Stimulated activated CD4-positive, alpha-beta T cell treated with anti-CD3 and anti-CD28 coated beads, Interleukin-2, amount 100 ng/mL, for 24 hours (primary cell): ENCODE data around the gene DPP8.
A peak's percentile ranks its signal among the peaks of the same experiment; 100 is the strongest.

ENCODE experiments used
- DNase-seq, 2 donors: peaks; one replicate each; pipeline ENCODE4 v3.0.0-alpha.2; 2020

Gene DPP8

DNA sequence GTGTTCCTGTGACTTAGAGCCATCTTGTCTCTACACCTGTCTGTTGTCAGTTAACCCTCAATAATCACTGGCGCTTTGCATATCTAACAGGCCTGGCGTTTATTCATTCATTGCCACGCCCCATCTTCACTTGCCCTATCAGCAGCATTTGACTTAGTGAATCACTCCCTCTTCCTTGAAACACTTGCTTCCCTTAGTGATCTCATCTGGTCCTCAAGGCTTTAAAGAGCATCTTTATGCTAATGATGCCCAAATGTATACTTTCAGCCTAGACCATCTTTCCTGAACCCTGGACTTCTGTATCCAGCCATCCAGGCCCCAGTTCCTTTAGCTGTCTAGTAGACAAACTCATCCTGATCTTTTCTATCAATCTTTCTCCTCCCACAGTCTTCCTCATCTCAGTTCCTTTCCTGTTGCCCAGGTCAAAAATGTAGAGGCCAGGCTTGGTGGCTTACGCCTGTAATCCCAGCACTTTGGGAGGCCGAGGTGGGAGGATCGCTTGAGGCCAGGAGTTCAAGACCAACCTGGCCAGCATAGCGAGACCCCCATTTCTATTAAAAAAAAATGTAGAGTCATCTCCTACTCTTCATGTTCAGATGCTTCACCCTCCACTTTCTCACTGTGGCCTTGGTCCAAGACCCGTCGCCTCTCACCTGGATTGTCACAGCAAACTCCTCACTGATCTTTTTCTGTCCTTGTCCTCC lies 93.4 kb downstream of the DPP8 start:
- DNase-seq, result no peak

DNA sequence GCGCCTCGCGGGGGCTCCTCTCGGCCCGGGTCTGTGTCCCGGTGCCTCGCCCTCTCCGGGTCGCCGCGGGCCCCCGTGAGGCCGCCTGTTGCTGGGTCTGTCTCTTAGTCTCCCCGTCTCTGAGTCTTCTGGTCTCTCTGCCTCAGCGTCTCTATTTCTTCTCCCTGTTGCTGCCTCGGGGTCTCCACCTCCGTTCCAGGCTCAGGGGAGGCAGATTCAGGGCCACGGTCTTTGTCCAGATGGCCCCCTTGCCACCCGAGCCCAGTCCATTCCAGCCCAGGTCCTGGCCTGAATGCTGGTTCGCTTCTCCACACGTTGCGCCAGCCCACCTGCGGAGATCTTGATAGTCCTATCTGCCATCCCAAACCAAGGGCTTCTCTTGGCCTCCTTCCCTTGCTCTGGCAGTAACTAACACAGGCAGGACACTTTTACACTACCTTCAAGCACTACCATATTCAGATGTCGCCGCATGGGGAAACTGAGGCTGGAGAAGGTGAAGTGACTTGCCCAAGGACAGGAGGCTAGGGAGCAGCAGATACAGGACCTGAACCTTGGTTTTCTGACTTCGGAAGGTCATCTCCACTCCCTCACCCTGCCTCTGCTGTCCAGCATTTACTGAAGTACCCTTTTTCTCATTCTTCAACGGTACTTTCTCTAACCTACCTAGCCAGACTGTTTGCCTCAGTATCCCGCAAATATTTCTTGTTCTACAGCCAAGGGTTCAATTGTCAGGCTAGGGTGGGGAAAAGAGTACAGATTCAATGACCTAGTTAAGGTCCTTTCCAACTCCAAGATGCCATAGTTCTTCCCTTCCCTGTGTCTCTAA lies 94.1 kb downstream of the DPP8 start:
- DNase-seq, result no peak

GRCh38 chr15:65421360-65422215 lies 95.9 kb downstream of the DPP8 start:
- peak in 1 of 2 donors; percentile 26 for DNase-seq

GRCh38 chr15:65420975-65421359 lies 96.5 kb downstream of the DPP8 start:
- DNase-seq, result no peak

- DNase-seq, result no peak
Observed at GRCh38 chr15:65418596-65418995, 98.9 kb downstream of the DPP8 start.

DNA sequence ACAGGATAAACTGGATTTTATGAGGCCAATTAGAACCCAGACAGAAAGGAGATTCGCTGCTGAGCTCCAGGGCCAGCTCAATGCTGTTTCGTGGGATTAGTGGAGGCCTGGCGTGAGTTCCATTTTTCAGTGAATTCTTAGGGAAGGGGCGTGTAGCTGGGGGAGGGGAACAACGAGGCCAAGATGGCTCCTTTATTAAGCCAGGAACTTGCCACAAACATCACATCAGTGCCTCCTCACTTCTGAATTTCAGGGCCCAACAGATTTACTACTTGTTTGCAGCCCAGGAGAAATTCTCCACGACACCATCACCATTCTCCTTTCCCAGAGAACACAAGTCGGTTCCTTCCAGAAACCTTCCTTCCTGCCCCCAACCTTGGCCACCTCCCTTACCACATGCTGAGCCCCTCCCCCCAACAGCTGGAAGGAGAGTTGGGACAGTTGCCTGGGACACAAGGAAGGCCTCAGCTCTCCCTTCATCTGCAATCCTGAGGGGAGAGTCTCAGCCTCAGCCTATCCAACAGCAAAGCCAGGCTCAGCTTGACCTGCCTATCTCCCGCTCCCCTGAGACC lies 100.6 kb downstream of the DPP8 start:
- DNase-seq, result no peak

DNA sequence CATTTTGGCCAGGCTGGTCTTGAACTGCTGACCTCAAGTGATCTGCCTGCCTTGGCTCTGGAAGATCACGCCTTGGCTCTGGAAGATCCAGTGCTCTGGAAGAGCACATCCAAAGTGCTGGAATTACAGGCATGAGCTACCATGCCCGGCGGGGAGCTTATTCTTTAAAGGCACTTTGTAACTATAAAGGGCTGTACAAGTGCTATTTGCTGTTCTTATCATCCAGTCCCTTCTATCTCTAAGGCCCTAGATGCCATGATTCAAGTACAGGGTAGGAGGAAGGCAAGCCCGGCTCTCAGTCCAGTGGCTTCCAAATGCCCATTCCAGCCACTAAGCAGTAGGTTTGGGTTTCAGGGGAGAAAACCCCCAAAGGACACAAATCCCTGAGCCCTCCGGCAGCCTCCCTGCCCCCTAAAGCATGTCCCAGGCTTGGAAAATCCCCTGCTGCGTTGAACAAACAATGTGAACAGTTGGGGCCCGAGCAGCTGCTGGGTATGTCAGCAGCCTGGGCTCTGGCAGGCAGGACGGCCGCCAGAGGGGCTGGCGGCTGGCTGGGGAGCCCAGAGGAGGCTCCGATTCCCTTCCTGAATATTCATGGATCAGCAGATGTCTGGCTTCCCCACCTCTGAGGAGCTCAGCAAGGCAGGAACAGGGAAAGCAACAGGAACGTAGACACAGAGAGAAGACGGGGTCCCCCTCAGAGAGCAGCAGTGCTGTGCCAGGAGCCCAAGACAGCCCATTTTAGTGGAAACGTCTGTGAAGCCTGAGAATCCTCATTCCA lies 102.5 kb downstream of the DPP8 start:
- no peak for DNase-seq

- DNase-seq, result no peak
Observed at GRCh38 chr15:65413760-65414144, 103.7 kb downstream of the DPP8 start.

DNA sequence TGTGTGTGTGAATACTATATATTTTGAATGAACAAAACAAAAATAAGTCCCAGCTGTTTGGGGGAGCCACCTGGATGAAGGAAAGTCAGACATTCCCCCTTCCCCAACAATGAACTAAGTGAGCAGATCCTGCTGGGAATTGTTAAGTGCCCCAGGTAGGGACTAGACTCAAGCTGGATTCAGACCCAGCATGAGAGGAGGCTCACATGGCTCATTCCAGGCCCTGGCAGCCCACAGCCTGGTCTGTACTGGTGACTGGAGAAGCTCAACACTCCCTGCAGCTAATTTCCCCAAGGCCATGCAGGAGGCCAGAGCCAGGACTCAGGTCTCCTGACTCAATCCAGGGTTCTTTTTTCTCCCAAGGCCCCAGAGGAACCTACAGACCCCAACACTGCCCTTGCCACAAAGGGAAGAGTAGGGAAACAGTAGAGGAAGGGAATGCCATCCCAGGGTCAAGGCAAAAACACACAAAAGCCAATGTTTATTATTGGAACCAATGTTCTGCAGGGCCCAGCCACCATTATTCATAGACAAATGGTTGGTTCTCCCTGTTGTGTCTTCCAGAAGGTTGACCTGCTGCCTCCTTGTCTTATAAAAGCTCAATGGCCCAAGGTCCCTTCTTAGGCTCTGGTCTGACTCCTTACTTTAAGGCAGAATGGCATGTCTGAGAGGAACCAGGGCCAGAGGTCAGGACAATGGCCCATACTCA lies 104.3 kb downstream of the DPP8 start:
- DNase-seq, result no peak

GRCh38 chr15:65412556-65412955 lies 104.9 kb downstream of the DPP8 start:
- no peak for DNase-seq

- no peak for DNase-seq
Observed at GRCh38 chr15:65411465-65412071, 105.9 kb downstream of the DPP8 start.

GRCh38 chr15:65410972-65411371 lies 106.5 kb downstream of the DPP8 start:
- DNase-seq, result no peak

- DNase-seq, result no peak
Observed at GRCh38 chr15:65410036-65410435, 107.5 kb downstream of the DPP8 start.

DNA sequence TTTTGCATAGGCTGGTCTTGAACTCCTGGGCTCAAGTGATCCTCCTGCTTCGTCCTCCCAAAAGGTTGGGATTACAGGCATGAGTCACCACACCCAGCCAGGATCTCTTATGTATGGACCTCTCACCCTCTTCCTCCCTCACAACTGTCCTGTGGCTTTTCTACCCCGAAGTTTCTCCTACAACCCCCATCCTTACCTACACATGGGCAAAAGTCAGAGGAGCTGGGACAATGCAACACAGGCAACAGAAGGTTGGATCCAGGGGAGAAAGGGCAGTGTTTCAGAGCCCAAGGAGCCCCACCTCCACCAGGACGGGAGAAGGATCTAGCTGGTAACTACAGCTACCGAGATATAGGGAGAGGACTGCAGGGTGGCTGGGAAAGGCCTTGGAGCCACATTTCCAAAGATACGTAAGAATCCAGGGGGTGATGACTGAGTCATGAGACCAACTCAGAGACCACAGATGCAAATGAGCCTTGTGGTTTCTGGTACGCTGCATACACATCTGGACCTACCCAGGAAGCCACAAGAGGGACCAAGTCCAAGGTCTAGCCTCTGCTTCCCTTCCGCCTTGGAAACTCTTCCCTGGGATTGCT lies 108.4 kb downstream of the DPP8 start:
- no peak for DNase-seq

DNA sequence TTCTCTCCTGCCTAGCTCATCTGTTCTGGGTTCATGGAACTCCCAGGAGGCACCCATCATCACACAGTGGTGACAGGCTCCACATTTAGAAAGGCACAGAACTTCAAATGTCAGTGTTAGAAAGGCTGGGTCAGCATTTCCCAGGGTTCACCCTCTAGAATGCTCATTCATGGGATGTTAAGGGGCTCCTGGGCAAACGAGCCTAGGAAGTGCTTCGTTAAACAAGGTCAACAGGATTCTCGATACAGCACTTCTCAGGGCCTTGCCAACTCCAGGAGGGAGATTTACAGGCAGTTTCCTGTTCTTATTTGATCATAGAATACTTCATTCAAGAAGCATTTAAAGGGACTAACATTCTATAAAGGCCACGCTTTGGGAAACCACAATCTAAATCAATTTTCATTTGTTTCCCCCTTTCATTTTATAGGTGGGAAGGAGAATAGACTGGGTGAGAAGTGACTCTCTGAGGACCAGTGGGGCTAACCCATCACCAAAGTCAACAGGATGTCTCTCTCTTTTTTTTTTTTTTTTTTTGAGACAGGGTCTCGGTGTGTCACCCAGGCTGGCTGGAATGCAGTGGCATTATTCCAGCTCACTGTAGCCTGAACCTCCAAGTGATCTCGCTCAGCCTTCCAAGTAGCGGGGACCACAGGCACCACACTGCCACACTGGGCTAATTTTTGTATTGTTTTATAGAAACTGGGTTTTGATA lies 109.0 kb downstream of the DPP8 start:
- DNase-seq, result no peak

GRCh38 chr15:65406424-65407000 lies 111.0 kb downstream of the DPP8 start:
- DNase-seq, result no peak

DNA sequence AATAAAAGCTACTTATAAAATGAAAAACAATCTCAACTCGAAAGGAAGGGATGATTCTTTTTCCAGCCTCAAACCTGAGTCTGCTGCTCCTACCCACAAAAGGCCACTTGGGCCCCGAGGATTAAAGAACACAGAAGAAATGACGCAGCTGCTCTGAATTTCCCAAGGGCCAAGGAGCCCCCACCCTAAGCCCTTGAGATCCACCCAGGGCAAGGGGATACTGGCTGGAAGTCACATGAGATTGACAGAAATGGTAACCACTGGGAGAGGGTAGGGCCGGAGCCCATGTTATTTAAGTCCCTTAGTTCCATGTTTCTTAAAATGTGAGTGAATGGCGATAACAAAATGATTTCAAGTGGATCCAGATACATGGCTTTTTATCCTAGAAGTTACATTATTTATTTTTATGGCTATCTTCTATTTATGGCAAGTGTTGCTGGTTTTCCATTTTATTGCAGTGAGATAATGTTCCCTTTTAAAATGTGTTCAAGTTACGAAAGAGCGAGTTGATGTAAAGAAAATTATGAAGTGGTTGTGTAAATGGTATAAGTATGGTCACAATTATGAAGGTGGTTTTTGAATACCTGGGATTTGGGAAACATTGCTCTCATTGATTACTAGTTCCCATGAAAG lies 111.6 kb downstream of the DPP8 start:
- no peak for DNase-seq

DNA sequence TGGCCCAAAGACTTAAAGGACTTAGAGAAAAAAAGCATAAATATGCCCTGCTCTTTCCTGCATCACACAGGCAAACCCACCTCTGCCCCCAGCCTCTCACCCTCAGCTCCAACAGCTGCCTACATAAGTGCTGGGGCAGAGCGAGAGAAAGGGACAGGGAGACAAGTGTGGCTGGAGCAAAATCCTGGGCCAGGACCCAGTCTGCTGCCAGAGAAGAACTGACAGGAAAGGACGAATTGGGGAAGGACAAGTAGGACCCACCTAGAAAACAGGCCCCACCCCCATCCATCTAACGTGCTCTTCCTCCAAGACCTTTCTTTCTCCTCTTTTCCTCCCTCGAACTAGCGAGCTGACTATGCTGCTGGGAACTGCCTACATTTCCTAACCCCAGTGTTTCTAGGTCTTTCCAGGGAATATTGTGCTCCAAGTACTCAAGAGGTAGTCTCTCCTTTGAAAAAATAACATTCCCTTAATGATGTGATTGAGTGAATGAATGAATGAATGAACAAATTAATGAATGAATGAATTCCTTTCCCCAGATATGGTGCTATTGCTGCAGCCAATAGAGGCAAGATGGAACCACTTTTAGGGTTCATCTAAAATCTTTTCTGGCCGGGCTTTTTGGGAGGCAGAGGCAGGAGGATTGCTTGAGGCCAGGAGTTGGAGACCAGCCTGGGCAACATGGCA lies 113.2 kb downstream of the DPP8 start:
- DNase-seq, result no peak

DNA sequence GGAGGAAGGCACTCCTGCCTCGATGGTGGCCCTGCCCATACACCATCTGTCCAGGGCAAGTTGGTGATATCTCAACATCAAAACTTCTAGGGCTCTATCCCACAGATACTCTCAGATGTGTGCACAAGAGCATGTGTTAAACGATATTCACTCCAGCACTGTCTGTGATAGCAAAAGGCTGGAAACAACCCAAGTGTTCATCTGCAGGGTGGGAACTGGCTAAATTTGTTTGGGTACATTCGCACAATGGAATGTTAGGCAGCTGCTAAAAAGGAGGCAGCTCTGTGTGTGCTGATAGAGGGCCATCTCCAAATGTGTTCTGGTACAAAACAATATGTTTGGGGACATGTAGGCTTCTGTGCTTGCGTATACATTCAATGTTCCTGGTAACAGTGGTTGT lies 114.5 kb downstream of the DPP8 start:
- no peak for DNase-seq
